GM20431 (cell line): ENCODE measurements around the gene HJURP.

ENCODE experiments used
- in situ Hi-C: fragments of 300-500 bp; cut with MseI, MboI; formaldehyde crosslinking; loops from one replicate; pipeline ENCODE4 v1.15.0; 2020; ENCODE audit warnings: low sequenced_read_pairs; ENCODE audit not compliant: unreplicated experiment

HJURP gene

GRCh38 chr2:233817361-233817911 is 36.9 kb downstream of the HJURP start:
- in situ Hi-C loops: no loop called here

GRCh38 chr2:233816771-233817170 is 37.6 kb downstream of the HJURP start:
- in situ Hi-C loops: no loop called here

- in situ Hi-C loops: no loop called here
Measured at GRCh38 chr2:233816334-233816733, 38.0 kb downstream of the HJURP start.

- in situ Hi-C loops: no loop called here
Measured at GRCh38 chr2:233815861-233816260, 38.5 kb downstream of the HJURP start.

- in situ Hi-C loops: no loop called here
Measured at GRCh38 chr2:233814056-233814835, 40.1 kb downstream of the HJURP start.

GRCh38 chr2:233813236-233814055 is 40.9 kb downstream of the HJURP start:
- in situ Hi-C loops: no loop called here

GRCh38 chr2:233811732-233812131 is 42.6 kb downstream of the HJURP start:
- in situ Hi-C loops: no loop called here

- in situ Hi-C loops: no loop called here
Measured at GRCh38 chr2:233811087-233811486, 43.2 kb downstream of the HJURP start.

GRCh38 chr2:233810385-233810784 is 44.0 kb downstream of the HJURP start:
- in situ Hi-C loops: no loop called here

GRCh38 chr2:233807966-233808935 is 46.1 kb downstream of the HJURP start:
- in situ Hi-C loops: no loop called here

- in situ Hi-C loops: no loop called here
Measured at GRCh38 chr2:233807215-233807865, 47.0 kb downstream of the HJURP start.

- in situ Hi-C loops: no loop called here
Measured at GRCh38 chr2:233803994-233804393, 50.3 kb downstream of the HJURP start.

- in situ Hi-C loops: no loop called here
Measured at GRCh38 chr2:233803292-233803911, 50.9 kb downstream of the HJURP start.

GRCh38 chr2:233802132-233802815 is 52.1 kb downstream of the HJURP start:
- in situ Hi-C loops: no loop called here

GRCh38 chr2:233801357-233802131 is 52.8 kb downstream of the HJURP start:
- in situ Hi-C loops: no loop called here

GRCh38 chr2:233800208-233800607 is 54.1 kb downstream of the HJURP start:
- in situ Hi-C loops: no loop called here

- in situ Hi-C loops: no loop called here
Measured at GRCh38 chr2:233799716-233800115, 54.6 kb downstream of the HJURP start.
